Left lung (tissue), 10 donors: ENCODE data around the gene RASSF8. TPM values are rescaled to one million over a fixed set of nuclear protein-coding genes. Genes with fewer than 3 reads are reported as not detected.

Experiments
- ATAC-seq: fragments of 200-7000 bp; cut with Tn5 transposase; one replicate; pipeline ENCODE4 v1.9.1; 2020; ENCODE audit warnings: moderate library complexity
- DNase-seq, 4 donors: peaks; one replicate each; pipeline ENCODE4 v3.0.0-alpha.2; 2013 to 2020
- H3K27ac ChIP-seq, 2 donors: fragments of 200-600 bp; sonication (generic) in 1 of 2; one replicate each; pipeline versions ENCODE4 v1.5.0 to v1.8.0; 2020 to 2021
- H3K27me3 ChIP-seq, 2 donors: fragments of 200-600 bp; sonication (generic) in 1 of 2; one replicate each; pipeline versions ENCODE4 v1.5.0 to v1.8.0; 2020 to 2021
- H3K36me3 ChIP-seq, 2 donors: fragments of 200-600 bp; sonication (generic) in 1 of 2; one replicate each; pipeline versions ENCODE4 v1.5.0 to v1.8.0; 2020 to 2021
- H3K4me1 ChIP-seq, 2 donors: fragments of 200-600 bp; one replicate each; pipeline ENCODE4 v1.8.0; 2021
- H3K4me3 ChIP-seq, 2 donors: fragments of 200-600 bp; sonication (generic) in 1 of 2; one replicate each; pipeline versions ENCODE4 v1.5.0 to v1.8.0; 2020 to 2021; ENCODE audit warnings: mild to moderate bottlenecking in 1 of 2
- H3K9me3 ChIP-seq, 2 donors: fragments of 200-600 bp; sonication (generic) in 1 of 2; one replicate each; pipeline versions ENCODE4 v1.5.0 to v1.8.0; 2020 to 2021
- CTCF ChIP-seq, 2 donors: fragments of 200-600 bp; sonication (generic) in 1 of 2; IDR thresholded peaks; one replicate each; pipeline versions ENCODE4 v1.5.0 to v1.8.0; 2021; ENCODE audit warnings: antibody characterized with exemption in 2 of 2
- intact Hi-C, 2 donors: fragments of 100-400 bp; cut with DNase I; formaldehyde crosslinking; loops; one replicate each; pipeline versions ENCODE4 v1.11.2 to v1.14.2; 2022
- polyA plus RNA-seq, 6 donors: library from polyadenylated mRNA; unstranded; fragments of 120-200 nt; gene quantifications; one replicate each; pipeline ENCODE4 v1.2.1, GENCODE V29; 2013; ENCODE audit not compliant: insufficient read length in 6 of 6
- total RNA-seq, 2 donors: library from RNA; stranded (reverse); fragmentation: NEBNext Ultra II Directional; extraction: Animal tissue kit (Norgen Biotek cat#: 25700); gene quantifications; one replicate each; pipeline ENCODE4 v1.2.1, GENCODE V29; 2021
- donor health status: DM: no; HTN: yes; CAD: no.
- donor health status: DM: no; HTN: no; CAD: no.

Gene RASSF8
- total and polyA plus RNA-seq, 8 donors: 32.5 to 45.3 (median 37.1) TPM

GRCh38 chr12:25975682-25976081, 17.2 kb downstream of the RASSF8 start:
- no peaks in the 10 kb centered on the region for H3K27me3 ChIP-seq
- H3K4me3 ChIP-seq: no peak overlapping the region
- no peaks in the 10 kb centered on the region for H3K9me3 ChIP-seq
- peaks cover 6 to 31% of the 10 kb centered on the region in 2 donors for H3K4me1 ChIP-seq
- no peaks in the 10 kb centered on the region for H3K36me3 ChIP-seq
- ATAC-seq (no peak), DNase-seq (no peak)
- intact Hi-C loops: no loop called here
- peak overlapping the region in 1 of 2 donors; percentile 53 for H3K27ac ChIP-seq
- no peak for TF ChIP-seq CTCF (IDR thresholded peaks at IDR 0.05)

GRCh38 chr12:25976289-25976688, 17.8 kb downstream of the RASSF8 start:
- no peak for TF ChIP-seq CTCF (IDR thresholded peaks at IDR 0.05)
- Histone ChIP-seq H3K4me3 (no peak overlapping the region), H3K9me3 (no peaks in the 10 kb centered on the region), H3K36me3 (no peaks in the 10 kb centered on the region), H3K27me3 (no peaks in the 10 kb centered on the region), H3K4me1 (peaks cover 0 to 25% of the 10 kb centered on the region in 2 donors), H3K27ac (peak overlapping the region in 1 of 2 donors; percentile 11)
- DNase-seq (no peak), ATAC-seq (no peak)
- intact Hi-C loops: no loop called here

GRCh38 chr12:25977047-25977446, 18.6 kb downstream of the RASSF8 start:
- ATAC-seq (no peak), DNase-seq (no peak)
- no peaks in the 10 kb centered on the region for H3K27me3 ChIP-seq
- no peaks in the 10 kb centered on the region for H3K36me3 ChIP-seq
- no peak overlapping the region for H3K27ac ChIP-seq
- intact Hi-C loops: no loop called here
- H3K9me3 ChIP-seq: no peaks in the 10 kb centered on the region
- no peak overlapping the region for H3K4me3 ChIP-seq
- H3K4me1 ChIP-seq: peaks cover 0 to 25% of the 10 kb centered on the region in 2 donors
- TF ChIP-seq CTCF (IDR thresholded peaks at IDR 0.05): no peak

GRCh38 chr12:25979059-25979458, 20.6 kb downstream of the RASSF8 start:
- ATAC-seq: no peak
- Histone ChIP-seq H3K9me3 (no peaks in the 10 kb centered on the region), H3K4me1 (peaks cover 0 to 13% of the 10 kb centered on the region in 2 donors), H3K36me3 (no peaks in the 10 kb centered on the region), H3K27me3 (no peaks in the 10 kb centered on the region), H3K4me3 (no peak overlapping the region), H3K27ac (no peak overlapping the region)
- no peak for DNase-seq
- intact Hi-C loops: no loop called here
- no peak for TF ChIP-seq CTCF (IDR thresholded peaks at IDR 0.05)

GRCh38 chr12:25979563-25979962, 21.1 kb downstream of the RASSF8 start:
- no peak for DNase-seq
- intact Hi-C loops: no loop called here
- Histone ChIP-seq H3K4me1 (peaks cover 0 to 11% of the 10 kb centered on the region in 2 donors), H3K4me3 (no peak overlapping the region), H3K9me3 (no peaks in the 10 kb centered on the region), H3K27ac (peak overlapping the region in 1 of 2 donors; percentile 9), H3K27me3 (no peaks in the 10 kb centered on the region), H3K36me3 (no peaks in the 10 kb centered on the region)
- no peak for TF ChIP-seq CTCF (IDR thresholded peaks at IDR 0.05)
- ATAC-seq: peak; percentile 91
